Measurements from ENCODE around the gene SMAD7. TPM values are rescaled to one million over a fixed set of nuclear protein-coding genes. Genes with fewer than 3 reads are reported as not detected.

Gene SMAD7
- total RNA-seq, 1 experiment from 2014 or later, result 64.5 TPM

GRCh38 chr18:48896875-48897511, 53.8 kb downstream of the SMAD7 start:
- Histone ChIP-seq H3K36me3 (no peaks in the 10 kb centered on the region), H3K27ac (no peak overlapping the region), H3K4me3 (no peak overlapping the region), H3K9me3 (replicated peaks) (0 out of 2 replicates have a peak, but pooled peaks cover 4% of the 10 kb centered on the region), H3K4me1 (replicated peaks) (peaks cover 18% of the 10 kb centered on the region), H3K27me3 (replicated peaks) (no peaks in the 10 kb centered on the region)
- DNase-seq (ENCODE audit: low read depth in 1 of 2, low spot score in 2 of 2), result no peak

GRCh38 chr18:48896326-48896874, 54.4 kb downstream of the SMAD7 start:
- Histone ChIP-seq H3K27ac (no peak overlapping the region), H3K36me3 (no peaks in the 10 kb centered on the region), H3K9me3 (replicated peaks) (0 out of 2 replicates have a peak, but pooled peaks cover 4% of the 10 kb centered on the region), H3K4me3 (no peak overlapping the region), H3K27me3 (replicated peaks) (no peaks in the 10 kb centered on the region), H3K4me1 (replicated peaks) (peaks cover 12% of the 10 kb centered on the region)
- DNase-seq (ENCODE audit: low read depth in 1 of 2, low spot score in 2 of 2), result no peak

GRCh38 chr18:48894799-48895346, 55.9 kb downstream of the SMAD7 start:
- H3K4me3 ChIP-seq, result no peak overlapping the region
- no peak for DNase-seq (ENCODE audit: low read depth in 1 of 2, low spot score in 2 of 2)
- H3K9me3 ChIP-seq (replicated peaks), result 0 out of 2 replicates have a peak, but pooled peaks cover 3% of the 10 kb centered on the region
- no peaks in the 10 kb centered on the region for H3K27me3 ChIP-seq (replicated peaks)
- H3K4me1 ChIP-seq (replicated peaks), result peaks cover 9% of the 10 kb centered on the region
- no peak overlapping the region for H3K27ac ChIP-seq
- H3K36me3 ChIP-seq, result no peaks in the 10 kb centered on the region

GRCh38 chr18:48893608-48894600, 56.9 kb downstream of the SMAD7 start:
- no peak overlapping the region for H3K27ac ChIP-seq
- no peak overlapping the region for H3K4me3 ChIP-seq

GRCh38 chr18:48893061-48893607, 57.6 kb downstream of the SMAD7 start:
- no peaks in the 10 kb centered on the region for H3K36me3 ChIP-seq
- peaks cover 9% of the 10 kb centered on the region for H3K4me1 ChIP-seq (replicated peaks)
- H3K9me3 ChIP-seq (replicated peaks), result no peaks in the 10 kb centered on the region
- no peaks in the 10 kb centered on the region for H3K27me3 ChIP-seq (replicated peaks)
- H3K4me3 ChIP-seq, result no peak overlapping the region
- no peak overlapping the region for H3K27ac ChIP-seq
- DNase-seq (ENCODE audit: low read depth in 1 of 2, low spot score in 2 of 2), result no peak

More at GRCh38 chr18:48893608-48894600, 56.9 kb downstream of the SMAD7 start:
- H3K9me3 ChIP-seq (replicated peaks), result no peaks in the 10 kb centered on the region
- H3K27me3 ChIP-seq (replicated peaks), result no peaks in the 10 kb centered on the region
- no peaks in the 10 kb centered on the region for H3K36me3 ChIP-seq
- DNase-seq (ENCODE audit: low read depth in 1 of 2, low spot score in 2 of 2), result no peak
- H3K4me1 ChIP-seq (replicated peaks), result peaks cover 9% of the 10 kb centered on the region

GRCh38 chr18:48892146-48892855, 58.5 kb downstream of the SMAD7 start:
- Histone ChIP-seq H3K9me3 (replicated peaks) (no peaks in the 10 kb centered on the region), H3K4me1 (replicated peaks) (peaks cover 9% of the 10 kb centered on the region), H3K27me3 (replicated peaks) (no peaks in the 10 kb centered on the region), H3K4me3 (no peak overlapping the region), H3K27ac (no peak overlapping the region), H3K36me3 (no peaks in the 10 kb centered on the region)
- no peak for DNase-seq (ENCODE audit: low read depth in 1 of 2, low spot score in 2 of 2)

GRCh38 chr18:48891721-48892120, 59.0 kb downstream of the SMAD7 start:
- Histone ChIP-seq H3K36me3 (no peaks in the 10 kb centered on the region), H3K27me3 (replicated peaks) (no peaks in the 10 kb centered on the region), H3K4me3 (no peak overlapping the region), H3K9me3 (replicated peaks) (no peaks in the 10 kb centered on the region), H3K27ac (no peak overlapping the region), H3K4me1 (replicated peaks) (peaks cover 9% of the 10 kb centered on the region)
- DNase-seq (ENCODE audit: low read depth in 1 of 2, low spot score in 2 of 2), result no peak

GRCh38 chr18:48889981-48890762, 60.6 kb downstream of the SMAD7 start:
- no peak for DNase-seq (ENCODE audit: low read depth in 1 of 2, low spot score in 2 of 2)
- Histone ChIP-seq H3K4me1 (replicated peaks) (peaks cover 20% of the 10 kb centered on the region), H3K4me3 (no peak overlapping the region), H3K27ac (no peak overlapping the region), H3K27me3 (replicated peaks) (no peaks in the 10 kb centered on the region), H3K36me3 (no peaks in the 10 kb centered on the region), H3K9me3 (replicated peaks) (no peaks in the 10 kb centered on the region)

GRCh38 chr18:48889115-48889941, 61.4 kb downstream of the SMAD7 start:
- Histone ChIP-seq H3K27me3 (replicated peaks) (no peaks in the 10 kb centered on the region), H3K36me3 (no peaks in the 10 kb centered on the region)
- DNase-seq (ENCODE audit: low read depth in 1 of 2, low spot score in 2 of 2), result no peak

GRCh38 chr18:48888773-48889080, 62.0 kb downstream of the SMAD7 start:
- Histone ChIP-seq H3K4me3 (no peak overlapping the region), H3K27me3 (replicated peaks) (no peaks in the 10 kb centered on the region), H3K27ac (no peak overlapping the region), H3K4me1 (replicated peaks) (peaks cover 23% of the 10 kb centered on the region), H3K9me3 (replicated peaks) (no peaks in the 10 kb centered on the region), H3K36me3 (no peaks in the 10 kb centered on the region)
- DNase-seq (ENCODE audit: low read depth in 1 of 2, low spot score in 2 of 2), result no peak

More at GRCh38 chr18:48889115-48889941, 61.4 kb downstream of the SMAD7 start:
- H3K9me3 ChIP-seq (replicated peaks), result no peaks in the 10 kb centered on the region
- no peak overlapping the region for H3K27ac ChIP-seq
- peaks cover 24% of the 10 kb centered on the region for H3K4me1 ChIP-seq (replicated peaks)
- no peak overlapping the region for H3K4me3 ChIP-seq

- Histone ChIP-seq H3K27me3 (replicated peaks) (no peaks in the 10 kb centered on the region), H3K27ac (no peak overlapping the region), H3K9me3 (replicated peaks) (no peaks in the 10 kb centered on the region), H3K36me3 (no peaks in the 10 kb centered on the region), H3K4me3 (no peak overlapping the region), H3K4me1 (replicated peaks) (peaks cover 17% of the 10 kb centered on the region)
- DNase-seq (ENCODE audit: low read depth in 1 of 2, low spot score in 2 of 2), result no peak
Observed at GRCh38 chr18:48887905-48888772, 62.6 kb downstream of the SMAD7 start.

Measured in SJSA1 (cell line).